Measurements from ENCODE around the gene CMIP.

CMIP gene

GRCh38 chr16:81610936-81611335, 166.3 kb downstream of the CMIP start:
- no peak for FAIRE-seq

- FAIRE-seq = no peak
Observed at GRCh38 chr16:81611721-81612120, 167.1 kb downstream of the CMIP start.

GRCh38 chr16:81612351-81613163, 167.9 kb downstream of the CMIP start:
- no peak for FAIRE-seq

DNA sequence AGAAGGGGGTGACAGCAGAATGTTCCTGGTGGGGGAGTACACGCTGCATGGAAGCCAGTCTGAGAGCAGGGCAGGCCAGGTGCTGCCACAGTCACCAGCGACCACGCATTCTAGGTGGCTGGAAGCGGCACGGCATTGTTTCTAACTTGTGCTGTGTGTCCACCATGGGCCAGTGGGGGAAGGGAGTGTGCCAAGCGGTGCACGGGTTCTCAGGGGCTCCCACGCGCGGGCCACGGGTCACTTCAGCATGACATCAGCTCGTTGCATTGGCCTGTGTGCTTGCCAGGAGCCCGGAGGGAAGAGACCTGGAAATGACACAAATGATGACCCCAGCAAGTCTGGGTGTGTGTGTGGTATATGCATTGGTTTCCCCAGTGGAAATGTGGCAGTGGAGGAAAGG, 169.6 kb downstream of the CMIP start:
- no peak for FAIRE-seq

DNA sequence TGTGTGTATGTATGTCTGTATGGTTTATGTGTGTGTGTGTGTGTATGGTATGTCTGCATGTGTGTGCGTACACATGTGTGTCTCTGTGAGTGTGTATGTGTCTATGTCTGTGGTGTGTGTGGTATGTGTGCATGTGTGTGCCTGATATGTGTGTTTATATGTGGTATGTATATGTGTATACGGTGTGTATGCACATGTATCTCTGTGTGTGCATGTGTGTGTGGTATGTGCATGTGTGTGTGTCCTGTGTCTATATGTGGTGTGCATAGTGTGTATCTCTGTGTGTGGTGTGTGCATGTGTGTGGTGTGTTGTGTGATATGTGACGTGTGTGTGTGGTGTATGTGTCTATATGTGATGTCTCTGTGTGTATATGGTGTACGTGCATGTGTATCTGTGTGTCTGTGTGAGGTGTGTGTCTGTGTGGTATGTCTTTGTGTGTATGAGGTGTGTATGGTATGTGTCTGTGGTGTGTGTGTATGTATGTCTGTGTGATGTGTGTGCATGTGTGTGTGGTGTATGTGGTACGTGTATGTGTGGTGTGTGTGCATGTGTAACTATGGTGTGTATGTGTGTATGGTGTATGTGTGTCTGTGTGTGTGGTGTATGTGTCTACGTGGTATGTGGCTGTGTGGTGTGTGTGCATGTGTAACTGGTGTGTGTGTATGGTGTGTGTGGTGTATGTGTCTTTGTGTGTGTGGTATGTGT, 170.2 kb downstream of the CMIP start:
- no peak for FAIRE-seq

DNA sequence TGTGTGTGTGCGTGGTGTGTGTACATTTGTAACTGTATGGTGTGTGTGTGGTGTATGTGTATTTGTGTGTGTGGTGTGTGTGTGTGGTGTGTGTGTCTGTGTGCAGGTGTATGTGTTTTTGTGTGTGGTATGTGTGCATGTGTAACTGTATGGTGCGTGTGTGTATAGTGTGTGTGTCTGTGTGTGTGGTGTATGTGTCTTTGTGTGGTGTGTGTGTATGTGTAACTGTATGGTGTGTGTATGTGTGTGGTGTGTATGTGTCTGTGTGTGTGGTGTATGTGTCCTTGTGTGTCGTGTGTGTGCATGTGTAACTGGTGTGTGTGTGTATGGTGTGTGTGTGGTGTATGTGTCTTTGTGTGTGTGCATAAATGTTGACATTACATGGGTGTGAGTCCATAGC, 170.8 kb downstream of the CMIP start:
- no peak for FAIRE-seq

DNA sequence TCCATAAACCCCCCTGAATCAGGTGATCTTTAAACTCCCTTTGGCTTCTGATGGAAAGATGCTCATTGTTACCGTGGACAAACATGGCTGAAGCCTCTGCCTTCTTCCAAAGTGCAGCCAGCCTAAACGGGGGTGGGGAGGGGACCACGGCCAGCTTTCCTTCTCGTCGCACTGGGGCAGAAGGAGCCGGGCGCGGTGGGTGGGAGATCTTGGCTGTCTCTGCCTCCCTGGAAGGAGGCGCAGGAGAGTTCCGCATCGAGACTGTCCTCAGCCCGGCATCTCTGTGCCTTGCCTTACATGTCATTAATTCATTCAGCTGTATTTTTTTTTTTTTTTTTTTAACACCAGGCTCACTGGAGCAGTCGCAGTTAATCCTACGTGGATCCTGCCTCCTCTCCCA, 171.2 kb downstream of the CMIP start:
- no peak for FAIRE-seq

- no peak for FAIRE-seq
Observed at GRCh38 chr16:81616321-81617020, 171.9 kb downstream of the CMIP start.

GRCh38 chr16:81617021-81617346, 172.4 kb downstream of the CMIP start:
- no peak for FAIRE-seq

GRCh38 chr16:81618187-81618586, 173.6 kb downstream of the CMIP start:
- no peak for FAIRE-seq

GRCh38 chr16:81618661-81619060, 174.1 kb downstream of the CMIP start:
- no peak for FAIRE-seq

DNA sequence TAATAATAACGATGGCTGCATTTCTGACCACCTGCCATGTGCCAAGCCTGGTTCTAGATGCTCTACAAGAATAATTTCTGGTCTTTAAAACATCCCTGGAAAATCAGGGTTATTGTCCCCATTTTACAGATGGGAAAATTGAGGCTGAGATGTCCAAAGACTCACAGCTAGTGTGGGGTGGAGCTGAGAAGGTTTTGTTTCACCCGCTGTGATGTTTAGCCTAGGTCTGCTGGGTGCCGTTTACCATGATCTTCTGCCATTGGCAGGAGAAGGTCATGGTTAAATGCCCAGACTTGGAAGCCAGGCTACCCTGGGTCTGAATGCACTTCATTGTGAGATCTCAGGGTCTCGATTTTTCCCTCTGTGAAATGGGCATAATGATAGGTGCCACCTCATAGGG, 175.4 kb downstream of the CMIP start:
- FAIRE-seq = no peak

- no peak for FAIRE-seq
Observed at GRCh38 chr16:81620796-81621195, 176.2 kb downstream of the CMIP start.

GRCh38 chr16:81621496-81621895, 176.9 kb downstream of the CMIP start:
- no peak for FAIRE-seq

GRCh38 chr16:81623365-81624102, 178.9 kb downstream of the CMIP start:
- FAIRE-seq = no peak

DNA sequence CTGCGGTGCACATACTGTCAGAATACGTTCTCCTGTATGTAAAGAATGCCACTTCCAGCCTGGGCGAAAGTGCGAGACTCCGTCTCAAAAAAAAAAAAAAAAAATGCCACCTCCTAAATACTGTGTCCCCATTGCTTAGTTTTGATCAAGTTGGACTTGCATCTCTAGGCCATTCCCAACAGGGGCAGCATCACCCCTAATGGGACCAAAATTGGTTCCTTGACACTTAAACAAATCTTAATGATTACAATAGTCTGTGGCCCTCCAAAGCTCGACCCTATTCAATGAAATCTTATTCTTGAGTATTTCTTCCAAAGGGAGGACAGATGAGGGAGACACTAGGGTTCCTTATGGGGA, 179.8 kb downstream of the CMIP start:
- no peak for FAIRE-seq

DNA sequence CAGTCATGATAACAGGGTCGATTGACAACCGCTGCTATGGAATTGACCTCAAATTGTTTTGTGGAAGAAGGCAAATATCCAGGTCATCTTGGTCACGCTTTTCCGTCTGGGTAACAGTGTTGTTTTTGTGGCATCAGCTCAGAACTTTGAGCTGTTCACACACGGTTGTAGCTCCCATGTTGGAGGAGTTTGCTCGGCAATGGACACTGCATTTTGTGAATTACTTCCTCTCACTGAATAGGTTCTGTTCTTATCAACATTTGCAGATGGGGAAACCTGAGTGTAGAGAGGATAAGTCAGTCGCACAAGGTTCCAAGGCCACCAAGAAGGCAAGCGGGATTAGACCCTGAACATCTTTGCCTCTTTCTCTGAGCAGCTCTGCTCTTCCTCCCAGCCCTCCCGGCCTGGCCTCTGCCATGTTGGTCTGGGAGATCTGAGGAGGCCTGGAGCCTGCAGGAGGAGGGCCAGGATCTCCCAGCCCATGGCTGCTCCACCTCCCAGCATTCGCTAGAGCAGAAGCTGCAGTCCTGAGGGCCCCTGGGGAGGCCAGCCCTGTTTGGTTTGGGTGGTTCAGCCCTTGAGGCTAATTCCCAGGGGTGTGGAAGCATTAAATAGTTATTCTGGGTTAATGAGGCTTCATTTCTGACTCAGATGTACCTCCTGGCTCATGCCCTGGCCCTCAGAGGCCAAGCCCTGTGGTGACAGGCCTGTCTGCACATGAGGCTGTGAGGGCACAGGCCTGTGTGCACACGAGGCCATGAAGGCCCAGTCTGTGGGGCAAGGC, 180.3 kb downstream of the CMIP start:
- no peak for FAIRE-seq

DNA sequence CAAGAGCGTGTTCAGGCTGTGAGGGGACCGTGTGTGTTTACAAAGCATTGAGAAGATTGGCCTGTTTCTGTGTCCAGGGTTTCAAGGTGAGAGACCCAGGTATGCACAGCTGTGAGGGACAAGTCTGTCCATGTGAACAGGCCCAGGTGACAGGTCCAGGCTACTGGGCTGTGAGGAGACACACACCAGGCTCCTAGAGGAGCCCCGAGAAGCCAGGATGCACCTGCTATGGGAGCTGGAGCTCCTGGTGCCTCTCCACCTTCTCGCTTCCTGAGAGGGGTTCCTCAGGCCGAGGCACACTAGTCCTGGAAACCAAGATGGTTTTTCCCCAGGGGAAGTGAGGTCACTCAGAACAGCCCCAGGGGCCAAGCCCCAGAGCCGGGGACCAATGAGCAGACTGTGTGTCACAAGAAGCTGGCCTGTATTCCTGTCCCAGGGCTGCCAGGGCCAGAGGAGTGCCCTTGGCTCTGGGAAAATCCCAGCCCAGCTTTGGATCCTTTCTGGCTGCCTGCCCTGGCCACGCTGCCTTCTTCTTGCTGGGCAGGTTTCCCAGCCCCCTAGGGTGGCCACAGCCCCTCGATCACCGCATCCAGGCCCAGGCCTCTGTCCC, 181.0 kb downstream of the CMIP start:
- no peak for FAIRE-seq

- no peak for FAIRE-seq
Observed at GRCh38 chr16:81626181-81626674, 181.6 kb downstream of the CMIP start.

GRCh38 chr16:81627024-81627423, 182.4 kb downstream of the CMIP start:
- no peak for FAIRE-seq

DNA sequence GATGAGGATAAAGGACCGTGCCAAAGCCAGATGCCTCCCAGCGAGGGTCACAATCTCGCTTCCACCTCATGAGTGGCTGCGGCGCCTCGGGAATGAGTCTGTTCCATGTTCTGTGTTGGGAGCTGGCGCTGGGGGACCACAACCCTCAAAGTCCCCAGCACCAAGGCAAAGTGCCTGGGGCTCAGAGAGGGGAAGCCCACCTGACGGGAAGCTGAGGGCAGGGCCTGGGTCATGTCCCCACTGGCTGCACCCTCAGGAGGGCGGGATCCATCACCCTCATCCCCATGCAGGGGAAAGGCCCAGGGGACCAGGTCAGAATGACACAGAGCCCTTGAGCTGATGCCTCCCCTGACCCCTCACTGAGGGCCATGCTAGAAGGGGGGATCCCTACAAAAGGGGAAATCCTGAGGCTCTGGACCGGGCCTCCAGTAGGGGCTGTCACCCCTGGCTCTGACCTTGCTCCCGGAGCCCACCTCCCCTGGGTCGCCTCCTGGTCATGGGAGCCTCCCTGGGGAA, 183.2 kb downstream of the CMIP start:
- FAIRE-seq = no peak
